Ecto neural progenitor cell (in vitro differentiated cells): ENCODE data around the gene TMEM35B.
A peak's percentile ranks its signal among the peaks of the same experiment; 100 is the strongest.
"Not testable (repeated sequence)": the region's sequence is repeated elsewhere in the genome, so short reads cannot be mapped to it uniquely, and the experiment has no call there.

Source experiments
- DNase-seq: peaks from one replicate; pipeline ENCODE4 v3.0.0-alpha.2; 2018; ENCODE audit warnings: low spot score

TMEM35B gene

GRCh38 chr1:34984793-34985608, at the start of gene TMEM35B:
TSS of gene TMEM35B (minus strand) at chr1:34985347. CDS start at chr1:34985305, 42 bp downstream.
- peak; percentile 72 for DNase-seq

GRCh38 chr1:35033346-35033745, 48.2 kb upstream of the TMEM35B start:
- DNase-seq, result no peak

- no peak for DNase-seq
Measured at GRCh38 chr1:35032384-35032739, 47.2 kb upstream of the TMEM35B start.

GRCh38 chr1:35030756-35031446, 45.8 kb upstream of the TMEM35B start:
- DNase-seq, result no peak

- no peak for DNase-seq
Measured at GRCh38 chr1:35030338-35030737, 45.2 kb upstream of the TMEM35B start.

GRCh38 chr1:35029761-35030160, 44.6 kb upstream of the TMEM35B start:
- no peak for DNase-seq

- no peak for DNase-seq
Measured at GRCh38 chr1:35016406-35016805, 31.3 kb upstream of the TMEM35B start.

- no peak for DNase-seq
Measured at GRCh38 chr1:35014486-35014885, 29.3 kb upstream of the TMEM35B start.

- DNase-seq, result no peak
Measured at GRCh38 chr1:35005711-35006110, 20.6 kb upstream of the TMEM35B start.

GRCh38 chr1:35001743-35002142, 16.6 kb upstream of the TMEM35B start:
- DNase-seq, result no peak

- no peak for DNase-seq
Measured at GRCh38 chr1:34994878-34995277, 9.7 kb upstream of the TMEM35B start.

GRCh38 chr1:34988581-34988980, 3.4 kb upstream of the TMEM35B start:
- DNase-seq, result no peak

GRCh38 chr1:34988147-34988546, 3.0 kb upstream of the TMEM35B start:
- no peak for DNase-seq

- no peak for DNase-seq
Measured at GRCh38 chr1:34987018-34987417, 1.9 kb upstream of the TMEM35B start.

GRCh38 chr1:34985609-34985904, 410 bp upstream of the TMEM35B start:
- DNase-seq, result not testable (repeated sequence)

GRCh38 chr1:34984435-34984792, 733 bp downstream of the TMEM35B start:
- no peak for DNase-seq

GRCh38 chr1:34983700-34984355, 1.3 kb downstream of the TMEM35B start:
- no peak for DNase-seq

GRCh38 chr1:34982820-34983376, 2.2 kb downstream of the TMEM35B start:
- no peak for DNase-seq

- no peak for DNase-seq
Measured at GRCh38 chr1:34980715-34981114, 4.4 kb downstream of the TMEM35B start.

GRCh38 chr1:34978921-34979320, 6.2 kb downstream of the TMEM35B start:
- no peak for DNase-seq

- DNase-seq, result no peak
Measured at GRCh38 chr1:34977858-34978257, 7.3 kb downstream of the TMEM35B start.

GRCh38 chr1:34977210-34977471, 8.0 kb downstream of the TMEM35B start:
- DNase-seq, result no peak
